Measurements from ENCODE around the gene BGLAP.
"Not testable (repeated sequence)": the region's sequence is repeated elsewhere in the genome, so short reads cannot be mapped to it uniquely, and the experiment has no call there.

BGLAP gene

DNA sequence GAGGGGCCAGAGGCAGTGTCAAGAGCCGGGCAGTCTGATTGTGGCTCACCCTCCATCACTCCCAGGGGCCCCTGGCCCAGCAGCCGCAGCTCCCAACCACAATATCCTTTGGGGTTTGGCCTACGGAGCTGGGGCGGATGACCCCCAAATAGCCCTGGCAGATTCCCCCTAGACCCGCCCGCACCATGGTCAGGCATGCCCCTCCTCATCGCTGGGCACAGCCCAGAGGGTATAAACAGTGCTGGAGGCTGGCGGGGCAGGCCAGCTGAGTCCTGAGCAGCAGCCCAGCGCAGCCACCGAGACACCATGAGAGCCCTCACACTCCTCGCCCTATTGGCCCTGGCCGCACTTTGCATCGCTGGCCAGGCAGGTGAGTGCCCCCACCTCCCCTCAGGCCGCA is at the start of gene BGLAP:
Gene BGLAP (plus strand): TSS at position 259 of the 400 bp plus-strand sequence. CDS start 48 bp downstream, at position 307.
- no peak for DNase-seq

DNA sequence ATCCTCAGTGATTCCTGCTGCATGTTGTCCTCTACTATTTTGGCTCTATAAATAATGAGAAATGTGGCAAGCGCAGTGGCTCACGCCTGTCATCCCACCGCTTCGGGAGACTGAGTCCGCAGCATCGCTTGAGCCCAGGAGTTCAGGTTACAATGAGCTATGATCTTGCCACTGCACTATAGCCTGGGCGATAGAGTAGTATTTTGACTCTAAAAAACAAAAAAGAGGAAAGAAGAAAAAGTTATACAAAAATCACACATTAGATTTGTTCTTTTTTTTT is 48.8 kb upstream of the BGLAP start:
- no peak for DNase-seq

DNA sequence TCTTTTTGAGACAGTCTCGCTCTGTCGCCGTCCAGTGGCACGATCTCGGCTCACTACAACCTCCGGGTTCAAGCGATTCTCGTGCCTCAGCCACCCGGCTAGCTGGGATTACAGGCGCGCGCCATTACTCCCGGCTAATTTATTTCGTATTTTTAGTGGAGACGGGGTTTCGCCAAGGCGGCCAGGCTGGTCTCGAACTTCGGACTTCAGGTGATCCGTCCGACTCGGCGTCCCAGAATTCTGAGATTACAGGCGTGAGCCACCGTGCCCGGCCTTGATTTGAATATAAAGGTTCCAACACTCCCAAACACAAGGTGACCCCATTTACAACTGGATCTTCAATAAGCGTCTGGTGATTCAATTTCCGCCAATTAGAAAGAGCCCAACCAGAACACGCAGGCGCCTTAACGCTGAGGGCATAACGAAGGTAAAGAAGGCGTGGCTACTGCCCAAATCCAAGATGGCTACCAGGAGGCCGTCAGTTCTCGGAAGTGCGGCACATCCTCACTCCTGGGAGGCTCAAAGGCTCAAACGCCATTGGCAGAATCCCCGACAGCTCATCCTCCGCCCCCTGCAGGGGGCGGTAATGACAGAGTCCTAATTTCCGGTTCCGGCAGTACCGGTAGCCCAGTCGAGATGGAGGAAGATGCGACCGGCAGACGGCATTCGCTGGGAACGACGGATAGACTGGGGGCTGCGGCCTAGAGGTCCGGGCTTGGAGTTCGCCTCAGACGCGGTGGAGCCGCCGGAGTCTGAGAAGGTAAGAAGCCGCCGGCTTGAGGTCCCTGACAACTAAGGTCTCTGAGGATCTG is 48.3 kb upstream of the BGLAP start, which contains the start of gene SLC25A44:
Gene SLC25A44 (plus strand): TSS at position 617 of the 812 bp plus-strand sequence. CDS start 5,744 bp downstream, outside the sequence.
- peak; percentile 95 for DNase-seq

DNA sequence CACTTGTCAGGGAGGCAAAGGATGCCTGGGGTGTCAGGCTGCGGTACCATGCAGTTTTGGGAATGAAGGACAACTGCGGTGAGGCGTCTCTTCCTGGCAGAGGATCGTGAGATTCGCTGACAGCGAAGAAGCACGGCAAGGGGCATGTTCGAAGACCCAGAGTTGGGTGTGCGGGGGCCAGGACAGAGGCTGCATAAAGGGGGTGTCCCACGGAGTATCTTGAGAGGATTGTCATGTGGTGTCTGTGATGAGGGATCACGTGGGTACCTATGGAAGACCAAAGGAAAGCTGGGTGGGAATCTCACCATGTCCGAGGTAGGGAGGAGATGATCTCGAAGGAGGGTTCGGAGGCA is 47.7 kb upstream of the BGLAP start:
- no peak for DNase-seq

DNA sequence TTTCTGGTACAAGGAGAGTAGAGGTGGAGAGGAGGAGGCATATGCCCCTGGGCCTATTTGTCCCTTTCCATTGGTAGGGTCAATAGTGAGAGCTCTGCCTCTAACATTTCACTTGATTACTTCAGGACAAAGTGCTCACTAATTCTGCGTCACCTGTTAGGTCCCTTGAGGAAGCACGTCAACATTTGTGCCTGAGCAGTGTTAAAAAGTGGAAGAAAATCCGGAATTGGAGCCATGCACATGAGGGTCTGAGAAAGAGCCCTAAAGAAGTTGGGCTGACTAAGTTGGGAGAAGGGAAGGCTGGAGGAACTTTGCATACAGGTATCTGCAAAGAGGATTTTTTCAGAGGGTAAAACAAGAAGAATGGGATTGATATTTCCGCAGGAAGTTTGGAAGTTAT is 46.1 kb upstream of the BGLAP start:
- no peak for DNase-seq

DNA sequence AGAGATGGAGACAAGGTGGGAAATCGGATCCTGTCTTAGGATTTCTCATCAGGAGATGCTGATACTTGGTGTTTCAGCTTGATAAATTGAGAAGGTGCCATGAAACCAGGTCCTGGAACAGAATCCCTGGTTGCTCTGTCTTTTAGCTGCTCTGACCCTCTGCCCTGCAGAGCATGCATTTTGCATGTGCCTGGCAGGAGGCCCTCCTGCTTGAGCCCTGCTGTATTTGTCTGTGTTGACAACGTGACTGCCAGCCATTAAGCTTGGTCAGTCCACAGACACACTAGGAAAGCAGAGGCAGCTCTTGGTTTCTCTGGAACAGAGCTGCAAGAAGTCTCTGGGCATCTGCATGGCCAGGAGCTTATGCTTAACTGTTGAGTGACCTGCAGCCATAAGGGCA is 45.5 kb upstream of the BGLAP start:
- DNase-seq: no peak

DNA sequence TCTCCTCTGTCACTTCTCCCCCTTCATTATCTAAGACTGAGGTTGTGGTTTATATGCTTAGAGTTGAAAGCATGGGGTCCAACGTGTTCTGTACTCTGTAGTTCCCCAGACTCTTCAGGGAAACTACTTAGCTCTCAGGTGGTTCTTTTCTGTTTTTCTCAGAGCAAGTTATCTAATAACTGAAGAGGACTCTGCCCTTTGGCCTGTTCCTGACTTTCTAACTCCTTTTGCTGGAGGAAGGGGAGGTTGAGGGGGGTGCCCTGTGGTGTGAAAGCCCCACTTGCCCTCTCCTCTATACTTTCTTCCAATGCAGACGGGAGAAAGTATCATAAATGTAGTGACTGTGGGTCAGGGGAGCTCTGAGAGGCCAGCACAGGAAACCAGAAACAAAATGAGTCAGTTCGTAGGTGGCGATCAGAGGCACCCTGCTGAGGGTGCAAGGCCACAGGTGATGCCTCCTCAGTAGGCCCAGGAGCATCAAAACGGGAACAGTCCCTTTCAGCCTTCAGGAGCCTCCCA is 43.1 kb upstream of the BGLAP start:
- DNase-seq: no peak

DNA sequence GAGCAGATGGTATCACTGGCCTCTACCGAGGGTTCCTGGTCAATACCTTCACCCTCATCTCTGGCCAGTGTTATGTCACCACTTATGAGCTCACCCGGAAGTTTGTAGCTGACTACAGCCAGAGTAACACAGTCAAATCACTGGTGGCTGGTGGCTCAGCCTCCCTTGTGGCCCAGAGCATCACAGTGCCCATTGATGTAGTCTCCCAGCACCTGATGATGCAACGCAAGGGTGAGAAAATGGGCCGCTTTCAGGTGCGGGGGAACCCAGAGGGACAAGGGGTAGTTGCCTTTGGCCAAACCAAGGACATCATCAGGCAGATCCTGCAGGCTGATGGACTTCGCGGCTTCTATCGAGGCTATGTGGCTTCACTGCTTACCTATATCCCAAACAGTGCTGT is 41.9 kb upstream of the BGLAP start:
- DNase-seq: no peak

DNA sequence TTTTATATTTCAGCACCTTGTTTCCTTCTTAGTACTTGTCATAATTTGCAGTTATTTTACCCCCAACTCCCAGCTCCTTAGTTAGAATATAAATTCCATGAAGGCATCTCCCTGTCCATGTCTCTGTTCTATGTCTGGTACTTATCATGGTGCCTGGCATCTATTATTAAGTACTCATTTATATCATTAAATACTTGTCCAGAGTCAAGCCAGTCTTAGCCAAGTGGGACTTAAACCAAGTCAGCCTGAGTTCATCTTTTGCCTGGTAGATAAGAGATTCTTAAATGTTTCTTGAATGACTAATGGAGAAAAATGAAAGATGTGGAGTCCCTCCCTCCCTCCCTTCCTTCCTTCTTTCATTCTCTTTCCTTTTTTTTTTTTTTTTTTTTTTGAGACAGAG is 38.7 kb upstream of the BGLAP start:
- DNase-seq: no peak

DNA sequence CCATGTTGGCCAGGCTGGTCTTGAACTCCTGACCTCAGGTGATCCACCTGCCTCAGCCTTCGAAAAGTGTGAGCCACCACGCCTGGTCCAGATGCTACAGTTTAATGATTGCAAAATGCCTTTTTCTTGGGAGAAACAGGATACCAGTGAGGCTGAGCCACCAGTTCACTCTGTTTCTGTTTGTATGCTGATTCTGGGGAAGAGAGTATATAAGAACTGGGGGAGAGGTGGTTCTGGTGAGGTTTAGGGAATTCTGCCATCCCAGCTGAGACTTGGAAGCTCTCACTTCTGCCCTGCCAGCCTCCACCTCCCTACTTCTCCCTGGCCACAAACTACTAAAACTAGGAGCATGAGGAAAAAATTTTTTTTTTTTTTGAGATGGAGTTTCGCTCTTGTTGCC is 37.3 kb upstream of the BGLAP start:
- DNase-seq: no peak

DNA sequence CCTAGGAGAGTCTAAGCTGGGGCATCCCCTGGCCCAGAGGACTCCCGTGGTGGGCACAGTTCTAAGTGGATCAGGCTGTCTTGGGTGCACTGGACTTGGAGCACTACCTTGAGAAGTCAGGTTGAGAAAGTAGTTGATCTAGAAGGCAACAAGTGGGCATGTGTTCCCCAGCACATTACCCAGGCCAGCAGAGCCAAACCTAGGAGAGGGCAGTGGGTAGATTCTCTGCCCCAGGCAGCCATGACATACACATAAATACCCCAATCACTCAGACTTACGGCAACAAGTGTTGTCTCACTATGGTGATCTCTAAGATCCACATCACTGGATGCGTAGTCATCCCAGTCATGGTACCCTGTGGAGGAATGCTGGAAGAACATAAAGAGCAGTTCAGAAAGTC is 30.7 kb upstream of the BGLAP start:
- no peak for DNase-seq

DNA sequence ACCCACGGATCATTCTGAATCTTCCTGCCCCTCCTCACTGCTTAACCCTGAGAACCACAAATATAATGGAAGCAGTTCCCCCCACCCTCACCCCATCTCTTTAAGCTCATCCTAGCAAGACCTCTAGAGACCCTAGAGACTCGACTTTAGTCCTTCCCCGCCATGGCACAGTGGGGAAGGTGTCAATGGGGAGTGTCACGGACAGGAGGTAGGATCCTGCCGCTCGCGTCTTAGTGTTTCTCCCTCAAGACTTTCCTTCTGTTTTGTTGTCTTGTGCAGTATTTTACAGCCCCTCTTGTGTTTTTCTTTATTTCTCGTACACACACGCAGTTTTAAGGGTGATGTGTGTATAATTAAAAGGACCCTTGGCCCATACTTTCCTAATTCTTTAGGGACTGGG is 29.9 kb upstream of the BGLAP start:
- DNase-seq: no peak

DNA sequence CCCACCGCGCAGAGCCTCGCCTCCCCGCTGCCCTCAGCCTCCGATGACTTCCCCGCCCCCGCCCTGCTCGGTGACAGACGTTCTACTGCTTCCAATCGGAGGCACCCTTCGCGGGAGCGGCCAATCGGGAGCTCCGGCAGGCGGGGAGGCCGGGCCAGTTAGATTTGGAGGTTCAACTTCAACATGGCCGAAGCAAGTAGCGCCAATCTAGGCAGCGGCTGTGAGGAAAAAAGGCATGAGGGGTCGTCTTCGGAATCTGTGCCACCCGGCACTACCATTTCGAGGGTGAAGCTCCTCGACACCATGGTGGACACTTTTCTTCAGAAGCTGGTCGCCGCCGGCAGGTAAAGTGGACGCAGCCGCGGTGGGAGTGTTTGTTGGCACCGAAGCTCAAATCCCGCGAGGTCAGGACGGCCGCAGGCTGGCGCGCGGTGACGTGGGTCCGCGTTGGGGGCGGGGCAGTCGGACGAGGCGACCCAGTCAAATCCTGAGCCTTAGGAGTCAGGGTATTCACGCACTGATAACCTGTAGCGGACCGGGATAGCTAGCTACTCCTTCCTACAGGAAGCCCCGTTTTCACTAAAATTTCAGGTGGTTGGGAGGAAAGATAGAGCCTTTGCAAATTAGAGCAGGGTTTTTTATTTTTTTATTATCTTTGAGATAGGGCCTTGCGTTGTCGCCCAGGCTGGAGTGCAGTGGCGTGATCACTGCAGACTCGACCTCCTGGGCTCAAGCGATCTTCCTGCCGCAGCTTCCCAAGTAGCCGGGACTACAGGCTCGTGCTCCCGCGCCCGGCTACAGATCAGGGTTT is 28.9 kb upstream of the BGLAP start, which contains the start of gene PMF1:
Gene PMF1 (plus strand): TSS at position 175 of the 811 bp plus-strand sequence. CDS start 9 bp downstream, at position 184.
- DNase-seq: peak; percentile 95

DNA sequence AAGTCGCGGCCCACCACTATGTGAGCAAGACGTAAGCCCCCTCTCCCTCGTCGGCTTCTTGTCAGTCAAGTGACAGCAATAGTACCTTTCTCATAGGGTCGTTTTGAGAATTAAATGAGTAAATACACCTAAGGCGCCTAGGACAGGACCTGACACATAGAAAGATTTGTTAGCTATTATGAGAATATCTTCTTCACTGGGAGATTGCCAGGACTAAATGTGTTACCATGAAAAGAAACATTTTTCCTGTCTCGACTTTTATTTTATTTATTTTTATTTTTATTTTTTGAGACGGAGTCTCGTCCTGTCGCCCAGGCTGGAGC is 28.4 kb upstream of the BGLAP start:
- DNase-seq: no peak

DNA sequence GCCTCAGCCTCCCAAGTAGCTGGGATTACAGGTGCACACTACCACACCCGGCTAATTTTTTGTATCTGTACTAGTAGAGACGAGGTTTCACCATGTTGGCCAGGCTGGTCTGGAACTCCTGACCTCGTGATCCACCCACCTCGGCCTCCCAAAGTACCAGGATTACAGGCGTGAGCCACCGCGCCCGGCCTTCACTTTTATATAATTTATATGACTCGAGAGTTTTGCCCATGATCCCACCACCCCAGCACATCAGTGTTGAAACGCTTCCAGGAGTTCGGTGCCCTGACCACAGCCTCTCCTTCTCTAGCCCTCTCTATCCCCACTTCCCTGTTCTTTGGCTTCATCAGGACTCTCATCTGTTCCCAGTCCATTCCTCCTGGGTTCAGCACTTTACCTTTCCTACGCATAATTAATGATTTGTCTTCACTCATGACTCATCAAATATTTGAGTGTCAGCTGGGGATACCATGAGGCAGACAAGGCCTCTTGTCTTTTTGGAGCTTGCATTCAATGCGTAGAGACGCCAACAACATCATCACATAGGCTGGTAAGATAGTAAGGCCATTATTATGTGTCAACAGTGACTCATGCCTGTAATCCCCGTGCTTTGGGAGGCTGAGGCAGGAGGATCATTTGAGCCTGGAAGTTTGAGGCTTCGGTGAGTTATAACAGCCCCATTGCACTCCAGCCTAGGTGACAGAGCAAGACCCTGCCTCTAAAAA is 27.8 kb upstream of the BGLAP start:
- no peak for DNase-seq

DNA sequence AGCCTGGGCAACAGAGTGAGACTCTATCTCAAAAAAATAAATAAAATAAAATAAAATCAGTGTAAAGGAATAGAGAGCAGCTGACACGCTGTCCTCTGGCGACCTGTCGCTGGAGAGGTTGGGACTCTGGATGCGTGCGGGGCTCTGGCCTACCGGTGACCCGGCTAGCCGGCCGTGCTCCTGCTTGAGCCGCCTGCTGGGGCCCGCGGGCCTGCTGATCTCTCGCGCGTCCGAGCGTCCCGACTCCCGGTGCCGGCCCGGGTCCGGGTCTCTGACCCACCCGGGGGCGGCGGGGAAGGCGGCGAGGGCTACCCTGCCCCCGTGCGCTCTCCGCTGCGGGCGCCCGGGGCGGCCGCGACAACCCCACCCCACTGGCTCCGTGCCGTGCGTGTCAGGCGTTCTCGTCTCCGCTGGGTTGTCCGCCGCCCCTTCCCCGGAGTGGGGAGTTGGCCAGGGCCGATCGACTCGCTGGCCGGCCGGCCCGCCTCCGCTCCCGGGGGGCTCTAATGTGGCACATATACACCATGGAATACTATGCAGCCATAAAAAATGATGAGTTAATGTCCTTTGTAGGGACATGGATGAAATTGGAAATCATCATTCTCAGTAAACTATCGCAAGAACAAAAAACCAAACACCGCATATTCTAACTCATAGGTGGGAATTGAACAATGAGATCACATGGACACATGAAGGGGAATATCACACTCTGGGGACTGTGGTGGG is 25.5 kb upstream of the BGLAP start:
- not testable (repeated sequence) for DNase-seq

DNA sequence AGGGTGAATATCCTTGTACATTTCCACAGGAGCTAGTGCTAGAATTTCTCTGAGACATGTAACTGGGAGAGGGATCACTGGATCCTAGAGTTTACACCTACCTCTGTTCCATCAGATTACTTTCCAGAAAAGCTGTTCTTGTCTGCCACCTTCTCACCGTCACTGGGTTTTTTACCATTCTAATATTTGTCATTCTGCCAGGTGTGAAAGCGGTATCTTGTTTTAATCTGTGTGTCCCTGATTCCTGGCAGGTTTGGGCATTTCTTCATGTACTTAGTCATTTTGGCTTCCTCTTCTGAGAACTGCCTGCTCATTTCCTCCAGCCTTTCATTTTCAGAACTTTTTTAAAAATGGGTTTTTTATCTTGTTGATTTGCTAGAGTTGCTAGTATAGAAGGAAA is 24.1 kb upstream of the BGLAP start:
- DNase-seq: no peak

DNA sequence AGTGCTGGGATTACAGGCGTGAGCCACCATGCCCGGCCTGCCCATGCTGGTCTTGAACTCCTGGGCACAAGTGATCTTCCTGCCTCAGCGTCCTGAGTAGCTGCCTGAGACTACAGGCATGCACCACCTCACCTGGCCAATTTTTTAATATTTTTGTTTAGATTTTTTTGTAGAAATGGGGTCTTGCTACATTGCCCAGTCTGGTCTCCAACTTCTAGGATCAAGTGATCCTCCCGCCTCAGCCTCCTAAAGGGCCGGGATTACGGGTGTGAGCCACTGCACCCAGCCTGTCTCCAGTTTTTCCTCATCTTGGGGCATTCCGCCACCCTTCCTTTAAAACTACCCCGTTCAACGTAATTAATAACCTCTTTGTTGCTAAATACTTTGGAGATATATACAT is 21.8 kb upstream of the BGLAP start:
- DNase-seq: no peak

DNA sequence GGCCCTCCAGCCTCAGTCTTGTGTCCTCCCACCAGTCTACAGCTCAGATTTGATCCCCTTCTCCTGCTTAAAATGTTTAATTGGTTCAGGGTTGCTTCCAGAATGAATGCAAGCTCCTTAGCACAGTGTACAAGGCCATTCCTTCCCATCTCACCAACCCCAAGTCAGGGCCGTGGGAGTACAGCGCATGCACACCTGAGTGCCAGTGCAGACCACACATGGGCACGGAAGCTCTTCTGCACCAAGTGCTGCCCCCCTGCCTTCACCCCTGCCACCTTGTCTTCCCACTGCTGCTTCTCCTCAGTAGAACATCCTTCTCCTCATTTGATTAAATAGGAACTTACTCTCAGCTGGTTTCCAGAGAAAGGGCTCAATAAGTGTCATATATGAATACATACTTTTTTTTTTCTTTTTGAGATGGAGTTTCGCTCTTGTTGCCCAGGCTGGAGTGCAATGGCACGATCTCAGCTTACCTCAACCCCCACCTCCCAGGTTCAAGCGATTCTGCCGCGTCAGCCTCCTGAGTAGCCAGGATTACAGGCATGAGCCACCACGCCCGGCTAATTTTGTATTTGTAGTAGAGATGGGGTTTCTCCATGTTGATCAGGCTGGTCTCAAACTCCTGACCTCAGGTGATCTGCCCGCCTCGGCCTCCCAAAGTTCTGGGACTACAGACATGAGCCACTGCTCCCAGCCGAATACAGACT is 19.8 kb upstream of the BGLAP start:
- DNase-seq: no peak

DNA sequence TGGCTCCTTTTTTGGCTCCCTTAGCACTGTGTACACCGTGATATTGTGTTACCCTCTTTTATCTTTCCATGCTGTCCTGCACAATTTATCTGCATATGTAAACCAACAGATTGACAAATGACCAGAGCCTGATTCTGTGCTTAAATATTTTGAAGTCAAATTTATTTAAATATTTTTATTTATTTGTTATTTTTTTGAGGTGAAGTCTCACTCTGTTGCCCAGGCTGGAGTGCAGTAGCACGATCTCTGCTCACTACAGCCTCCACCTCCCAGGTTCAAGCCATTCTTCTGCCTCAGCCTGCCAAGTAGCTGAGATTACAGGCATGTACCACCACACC is 16.3 kb upstream of the BGLAP start:
- DNase-seq: no peak

DNA sequence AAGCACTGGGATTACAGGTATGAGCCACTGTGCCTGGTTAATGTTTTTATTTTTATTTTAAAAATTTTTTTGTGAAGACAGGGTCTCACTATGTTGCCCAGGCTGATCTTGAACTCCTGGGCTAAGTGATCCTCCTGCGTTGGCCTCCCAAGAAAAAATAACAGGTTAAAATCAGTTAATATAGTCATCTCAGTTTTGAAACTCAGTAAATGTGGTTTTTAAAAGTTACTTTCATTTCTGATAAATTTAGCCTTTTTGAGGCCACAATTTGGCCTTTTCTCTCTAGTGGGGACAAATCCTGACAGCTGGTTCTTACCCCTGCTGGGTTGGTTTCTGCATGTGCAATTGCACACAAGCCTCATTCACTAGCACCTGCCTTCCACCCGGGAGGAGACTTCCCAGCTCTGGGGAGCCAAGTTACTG is 15.9 kb upstream of the BGLAP start:
- no peak for DNase-seq

DNA sequence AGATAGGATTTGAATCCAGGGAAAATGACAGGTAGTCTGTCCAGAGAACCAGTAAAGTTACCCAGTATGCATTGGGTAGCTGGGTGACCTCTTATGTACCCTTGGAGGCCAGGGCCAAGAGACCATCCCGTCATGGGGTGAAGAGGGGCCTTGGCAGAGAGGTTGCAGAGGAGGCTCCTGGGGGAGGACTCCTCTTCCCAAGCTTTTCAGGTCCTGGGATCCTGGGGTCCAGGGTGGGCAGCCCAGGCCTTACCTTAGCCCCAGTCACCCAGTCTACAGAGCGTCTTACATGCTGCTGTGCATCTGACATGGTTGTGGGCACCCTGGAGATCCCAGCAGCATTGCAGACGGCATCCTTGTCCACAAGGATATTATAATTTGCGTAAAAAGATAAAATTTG is 15.2 kb upstream of the BGLAP start:
- no peak for DNase-seq
